NCI-H2171 (cell line): ENCODE data around the gene PSMD11.
"Not testable (repeated sequence)": the region's sequence is repeated elsewhere in the genome, so short reads cannot be mapped to it uniquely, and the experiment has no call there.

Experiments used
- DNase-seq: peaks from one replicate; lab custom pipeline; 2025; lab: John Stamatoyannopoulos, UW

The PSMD11 gene

GRCh38 chr17:32514606-32515005 is 70.3 kb downstream of the PSMD11 start:
- no peak for DNase-seq

DNA sequence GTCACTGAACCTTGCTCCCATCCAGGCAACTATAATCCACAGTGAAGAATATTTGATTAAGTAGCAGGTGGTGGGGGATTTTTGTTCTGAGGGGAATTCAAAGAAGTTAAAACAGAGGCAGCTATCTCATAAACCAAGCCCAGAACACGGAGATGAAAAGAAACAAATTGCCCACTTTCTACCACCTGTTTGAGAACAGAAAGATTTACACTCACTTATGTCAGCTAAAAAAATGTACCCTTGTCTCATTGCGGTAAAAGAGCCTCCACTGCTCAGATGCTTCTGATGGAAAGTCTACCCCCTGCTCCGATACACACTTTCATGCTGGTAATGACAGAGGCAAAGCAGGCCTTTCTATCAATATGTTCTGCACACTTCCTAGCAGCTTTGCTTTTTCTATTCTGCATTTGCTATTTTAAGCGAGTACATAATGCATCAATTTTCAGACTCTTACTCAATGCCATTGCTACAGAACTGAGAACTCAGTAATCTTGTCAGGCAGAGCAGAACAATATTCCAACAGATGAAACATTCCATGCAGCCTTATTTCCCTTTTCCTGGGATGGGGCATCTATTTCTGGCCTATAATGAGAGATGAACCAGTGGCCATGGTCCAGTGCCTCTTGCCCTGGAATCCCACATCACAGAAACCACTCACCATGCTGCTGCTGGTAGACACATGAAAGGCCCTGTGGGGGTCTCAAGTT is 71.5 kb downstream of the PSMD11 start:
- DNase-seq = no peak

DNA sequence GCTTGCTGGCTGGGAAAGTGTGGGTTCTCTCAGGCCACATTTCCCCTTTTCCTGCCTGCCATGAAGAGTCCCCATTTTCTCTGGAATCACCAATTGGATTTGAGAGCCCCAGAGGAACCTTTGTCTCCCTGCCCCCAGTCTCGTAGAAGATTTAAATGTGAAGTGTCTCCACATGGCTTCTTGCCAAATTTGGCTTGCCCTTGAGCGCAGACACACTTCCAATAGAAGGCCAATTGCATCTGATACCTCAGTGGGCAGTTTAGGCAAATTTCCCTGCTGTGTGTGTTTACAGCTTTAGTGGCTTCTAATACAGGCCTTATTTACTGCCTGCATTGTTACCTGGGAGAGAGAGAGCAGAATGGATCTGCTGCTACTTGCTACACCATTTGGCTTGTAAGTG is 72.1 kb downstream of the PSMD11 start:
- no peak for DNase-seq

- DNase-seq = no peak
These were observed 72.8 kb downstream of the PSMD11 start for GRCh38 chr17:32516940-32517701.

- no peak for DNase-seq
These were observed 73.7 kb downstream of the PSMD11 start for GRCh38 chr17:32517982-32518381.

DNA sequence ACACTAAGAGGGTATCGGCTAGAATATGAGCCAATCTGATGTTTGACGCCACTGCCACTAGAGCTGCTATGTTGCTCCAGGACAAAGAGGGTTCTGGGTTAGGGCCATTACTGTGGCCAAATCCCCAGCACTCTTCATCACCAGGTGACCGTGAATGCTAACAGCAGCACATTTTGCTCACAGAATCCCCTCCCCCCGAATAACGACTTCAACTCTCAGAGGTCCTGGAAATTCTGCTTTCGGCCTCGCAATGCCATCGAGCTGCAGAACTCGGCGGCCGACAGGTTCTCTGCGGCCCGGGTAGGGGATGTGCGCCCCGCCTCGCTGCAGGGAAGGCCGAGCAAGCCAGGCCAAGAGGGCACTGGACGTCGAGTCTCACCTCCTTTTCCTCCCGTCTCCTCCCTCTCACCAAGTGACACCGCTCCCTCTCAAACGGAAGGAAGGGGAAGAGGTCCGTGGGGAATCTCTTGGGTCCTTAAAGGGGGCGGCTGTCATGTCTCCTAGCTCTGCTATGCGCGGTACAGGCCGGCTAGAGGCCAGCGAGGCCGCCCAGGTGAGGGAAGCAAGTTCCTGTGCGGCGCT is 74.4 kb downstream of the PSMD11 start:
- DNase-seq = no peak

GRCh38 chr17:32519228-32520103 is 75.2 kb downstream of the PSMD11 start:
- peak; percentile 84 for DNase-seq

GRCh38 chr17:32520104-32520701 is 75.9 kb downstream of the PSMD11 start:
- peak; percentile 35 for DNase-seq

DNA sequence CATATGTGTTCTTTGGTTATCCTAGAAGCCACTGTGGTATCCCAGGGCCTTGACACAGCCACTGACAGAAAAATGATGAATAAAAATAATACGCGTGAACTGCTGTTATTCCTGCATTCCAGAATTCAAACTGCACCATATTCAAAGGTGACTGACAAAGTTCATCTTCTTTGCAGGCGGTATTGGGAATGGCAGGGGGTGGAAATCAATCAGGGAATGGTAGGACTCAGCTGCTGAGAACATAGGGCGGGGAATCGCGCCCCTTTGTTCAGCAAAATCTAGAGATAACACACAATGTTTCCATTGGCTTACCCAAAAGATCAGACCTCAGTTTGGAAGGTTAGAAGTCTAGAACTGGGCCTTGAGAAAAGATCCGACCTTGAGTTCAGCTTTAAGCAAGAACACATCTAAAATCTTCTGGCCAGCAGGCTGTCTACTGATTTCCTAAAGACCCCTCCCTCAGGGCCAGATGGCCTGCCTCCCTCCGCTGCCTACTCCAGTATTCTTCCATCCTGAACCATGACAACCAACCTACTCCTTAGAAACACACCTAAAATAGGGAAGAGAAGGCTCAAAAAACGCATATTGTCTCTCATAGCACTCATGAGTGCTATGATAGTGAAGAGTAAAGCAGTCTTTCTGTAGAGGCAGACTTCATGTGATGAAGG is 76.6 kb downstream of the PSMD11 start:
- no peak for DNase-seq

DNA sequence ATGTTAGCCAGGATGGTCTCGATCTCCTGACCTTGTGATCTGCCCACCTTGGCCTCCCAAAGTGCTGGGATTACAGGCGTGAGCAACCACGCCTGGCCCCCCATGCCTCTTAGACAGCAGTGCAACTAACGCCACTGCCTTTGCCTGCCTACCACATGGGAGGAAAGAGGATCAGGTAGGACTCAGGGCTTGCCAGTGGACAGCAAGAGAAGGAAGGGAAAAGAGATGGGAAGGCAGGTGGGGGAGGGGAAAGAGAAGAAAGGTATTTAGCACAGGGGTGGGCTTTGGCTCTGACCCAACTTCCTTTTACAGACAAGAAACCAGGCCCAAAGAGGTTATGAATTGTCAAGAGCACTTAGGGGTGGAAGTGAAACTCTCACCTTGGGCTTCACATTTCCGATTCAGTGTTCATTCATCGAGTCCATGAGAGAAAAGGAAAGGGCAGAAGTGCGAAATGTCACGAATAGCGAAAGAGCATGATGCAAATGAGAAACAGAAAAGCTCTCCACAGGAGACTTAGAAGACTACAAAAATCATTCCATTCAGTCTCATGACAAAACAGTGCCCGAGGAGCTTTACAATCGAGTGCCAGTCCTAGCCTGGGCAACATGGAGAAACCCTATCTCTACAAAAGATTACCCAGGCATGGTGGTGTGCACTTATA is 78.8 kb downstream of the PSMD11 start:
- no peak for DNase-seq

DNA sequence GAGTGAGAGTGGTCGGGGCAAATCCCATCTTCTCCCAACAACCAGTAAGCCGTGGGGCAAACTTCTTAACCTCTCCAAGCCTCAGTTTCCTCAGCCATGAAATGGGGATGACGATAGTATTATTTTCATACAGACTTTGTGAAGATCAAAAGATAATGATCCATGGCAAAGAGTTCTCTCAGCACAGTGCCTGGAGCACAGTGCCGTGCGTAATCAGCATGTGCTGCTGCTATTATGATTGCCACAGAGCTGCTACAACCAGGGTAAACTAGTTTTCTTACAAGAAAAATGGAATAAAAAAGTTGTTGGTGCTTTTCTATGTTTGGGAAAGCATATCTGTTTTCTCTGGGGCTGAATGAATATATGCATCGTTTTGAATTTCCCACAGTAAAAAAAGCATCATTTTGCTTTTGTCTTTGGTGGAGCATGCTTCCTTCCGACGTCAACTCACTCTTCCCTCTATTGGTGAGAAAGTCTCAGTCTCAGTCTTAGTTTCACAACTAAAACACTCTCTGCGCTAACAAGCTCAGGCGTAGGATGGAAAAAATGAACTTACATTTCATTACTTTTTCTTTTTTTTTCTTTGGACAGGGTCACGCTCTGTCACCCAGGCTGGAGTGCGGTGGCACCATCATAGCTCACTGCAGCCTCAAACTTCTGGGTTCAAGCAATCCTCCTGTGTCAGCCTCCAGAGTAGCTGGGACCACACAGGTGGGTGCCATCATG is 79.7 kb downstream of the PSMD11 start:
- DNase-seq = no peak

DNA sequence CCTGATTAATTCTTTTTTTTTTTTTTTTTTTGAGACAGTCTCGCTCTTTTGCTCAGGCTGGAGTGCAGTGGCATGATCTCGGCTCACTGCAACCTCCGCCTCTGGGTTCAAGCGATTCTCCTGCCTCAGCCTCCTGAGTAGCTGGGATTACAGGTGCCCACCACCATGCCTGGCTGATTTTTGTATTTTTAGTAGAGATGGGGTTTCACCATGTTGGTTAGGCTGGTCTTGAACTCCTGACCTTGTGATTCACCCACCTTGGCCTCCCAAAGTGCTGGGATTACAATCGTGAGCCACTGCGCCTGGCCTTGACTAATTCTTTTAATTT is 80.2 kb downstream of the PSMD11 start:
- DNase-seq = not testable (repeated sequence)

DNA sequence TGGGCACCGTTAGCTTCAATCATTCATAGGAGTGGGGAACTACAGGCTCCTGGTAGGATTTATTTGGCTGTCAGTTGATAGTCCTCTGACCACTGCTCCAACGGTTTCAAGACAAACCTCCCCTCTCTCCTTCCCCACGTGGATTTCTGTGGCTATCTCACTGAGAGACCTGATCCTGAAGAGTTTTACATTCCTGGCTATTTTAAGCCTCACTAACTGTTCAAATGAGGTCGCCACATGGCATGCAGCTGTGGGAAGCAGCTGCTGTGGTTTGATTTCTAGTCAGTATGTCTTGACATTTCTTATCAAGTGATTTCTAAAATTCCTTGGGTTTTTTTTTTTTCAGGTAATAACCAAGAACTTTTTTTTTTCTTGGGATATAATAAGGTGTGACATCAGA is 80.8 kb downstream of the PSMD11 start:
- no peak for DNase-seq

GRCh38 chr17:32527146-32527545 is 82.8 kb downstream of the PSMD11 start:
- no peak for DNase-seq

- DNase-seq = no peak
These were observed 84.5 kb downstream of the PSMD11 start for GRCh38 chr17:32528825-32529224.

DNA sequence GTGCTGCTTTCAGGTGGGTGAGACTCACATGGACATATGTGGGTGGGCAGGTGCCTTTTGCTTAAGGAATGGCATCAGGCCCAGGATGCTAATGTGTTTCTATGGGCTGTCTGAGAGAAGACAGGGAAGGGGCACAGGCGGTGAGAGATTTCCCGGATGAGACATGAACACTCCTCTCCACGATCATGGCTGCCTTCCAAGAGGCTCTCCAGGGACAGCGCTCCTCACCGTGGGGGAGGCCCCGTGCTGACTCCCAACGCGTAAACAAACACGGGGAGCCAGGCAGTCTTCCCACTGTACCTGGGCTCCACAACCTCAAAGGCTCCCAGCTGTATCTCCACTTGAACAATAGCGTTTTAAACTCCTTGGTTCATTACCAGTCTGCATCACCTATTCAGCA is 85.3 kb downstream of the PSMD11 start:
- DNase-seq = peak; percentile 80
